ENCODE results near the gene PRAMEF8.
"Not testable (repeated sequence)": the region's sequence is repeated elsewhere in the genome, so short reads cannot be mapped to it uniquely, and the experiment has no call there.

PRAMEF8 gene

DNA sequence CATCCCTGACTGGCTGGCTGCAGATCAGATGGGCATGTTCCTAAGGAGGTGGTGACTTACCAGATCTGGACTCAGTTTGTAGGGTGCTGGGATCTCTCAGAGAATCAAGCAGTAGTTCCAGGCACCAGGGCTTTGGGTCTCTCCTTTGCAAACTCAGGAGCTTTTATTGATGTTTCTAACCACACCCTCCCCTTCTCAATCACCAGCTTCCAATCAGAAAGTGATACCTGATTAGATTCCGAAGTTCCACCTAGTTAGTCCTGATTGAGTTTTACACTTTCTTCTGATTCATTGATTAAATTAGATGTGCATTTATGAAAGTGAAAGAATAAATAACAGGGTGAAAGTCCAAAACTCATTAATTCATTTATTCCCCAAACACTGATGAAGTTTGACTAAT, at the start of gene PRAMEF8:
Gene PRAMEF8 (minus strand): TSS at position 101 of the 400 bp plus-strand sequence. CDS start 1,046 bp downstream, outside the sequence.
- DNase-seq, result not testable (repeated sequence)

GRCh38 chr1:13315281-13315680, 30.3 kb upstream of the PRAMEF8 start, which contains the start of gene PRAMEF15:
Gene PRAMEF15 (plus strand): TSS chr1:13315581. CDS start chr1:13318408, 2,827 bp downstream.
- DNase-seq, result not testable (repeated sequence)

GRCh38 chr1:13303239-13303638, 18.3 kb upstream of the PRAMEF8 start, which contains the start of gene PRAMEF33:
Gene PRAMEF33 (plus strand): TSS chr1:13303539. CDS start chr1:13305955, 2,416 bp downstream.
- DNase-seq, result not testable (repeated sequence)

- not testable (repeated sequence) for DNase-seq
Observed at GRCh38 chr1:13302197-13302596, 17.3 kb upstream of the PRAMEF8 start.

- not testable (repeated sequence) for DNase-seq
Observed at GRCh38 chr1:13298699-13299098, 13.8 kb upstream of the PRAMEF8 start.

- DNase-seq, result not testable (repeated sequence)
Observed at GRCh38 chr1:13297216-13297931, 12.4 kb upstream of the PRAMEF8 start.

GRCh38 chr1:13289030-13289429, 4.1 kb upstream of the PRAMEF8 start:
- DNase-seq, result not testable (repeated sequence)

DNA sequence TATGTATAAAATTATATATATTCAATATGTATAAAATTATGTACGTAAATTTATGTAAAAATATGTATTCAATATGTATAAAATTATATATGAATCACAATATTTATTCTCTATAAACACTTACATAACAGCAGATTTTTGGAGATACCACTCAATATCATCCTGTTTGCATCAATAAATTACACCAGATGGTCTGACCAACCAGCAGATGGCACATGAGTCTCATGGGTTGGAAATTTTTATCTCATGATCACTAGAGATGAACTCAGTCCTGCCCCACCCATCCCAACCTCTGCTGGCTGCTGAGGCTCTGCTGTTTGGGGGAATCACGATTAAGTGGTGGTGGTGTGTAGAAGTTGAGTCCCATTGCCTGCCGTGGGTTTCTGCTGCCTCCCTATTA, 5.3 kb downstream of the PRAMEF8 start:
- not testable (repeated sequence) for DNase-seq

GRCh38 chr1:13277016-13277415, 7.9 kb downstream of the PRAMEF8 start:
- not testable (repeated sequence) for DNase-seq

GRCh38 chr1:13265124-13265523, 19.8 kb downstream of the PRAMEF8 start:
- DNase-seq, result not testable (repeated sequence)

DNA sequence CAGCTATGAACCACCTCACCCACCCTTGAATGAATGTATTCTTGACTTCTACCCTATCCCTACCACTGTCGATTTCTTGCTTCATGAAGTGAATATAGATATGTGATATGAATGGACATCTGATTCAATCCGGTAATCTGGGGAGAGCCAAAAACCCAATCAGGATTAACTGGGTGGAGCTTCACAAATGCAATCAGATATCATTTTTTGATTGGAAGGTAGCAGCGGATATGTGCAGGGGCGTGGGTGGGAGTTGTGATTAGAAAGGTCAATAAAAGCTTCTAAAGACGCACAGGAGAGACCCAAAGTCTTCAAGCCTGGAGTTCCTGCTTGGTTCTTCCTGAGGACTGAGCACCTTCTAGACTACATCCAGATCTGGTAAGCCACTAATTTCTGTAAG, 31.0 kb downstream of the PRAMEF8 start, which contains the start of gene PRAMEF5:
Gene PRAMEF5 (plus strand): TSS at position 301 of the 400 bp plus-strand sequence. CDS start 5,071 bp downstream, outside the sequence.
- DNase-seq, result not testable (repeated sequence)

DNA sequence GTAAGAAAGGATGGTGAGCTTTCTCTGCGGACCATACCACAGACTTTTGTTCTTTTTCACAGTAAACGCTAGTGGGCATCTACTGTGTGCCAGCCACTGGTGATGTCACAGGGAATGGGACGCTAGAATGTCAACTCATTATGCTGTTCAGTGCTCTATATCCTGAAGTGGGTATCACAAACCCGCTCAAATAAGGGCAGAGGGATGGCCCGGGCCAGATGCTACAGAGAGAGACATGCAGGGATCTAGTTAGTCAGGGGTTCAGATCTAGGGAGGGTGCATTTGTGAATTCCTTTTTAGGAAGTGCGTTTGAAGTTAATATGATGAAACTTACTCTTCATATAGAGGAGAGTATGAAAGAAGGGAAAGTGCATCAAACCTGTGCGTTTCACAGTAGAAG, 37.8 kb downstream of the PRAMEF8 start:
- DNase-seq, result not testable (repeated sequence)

DNA sequence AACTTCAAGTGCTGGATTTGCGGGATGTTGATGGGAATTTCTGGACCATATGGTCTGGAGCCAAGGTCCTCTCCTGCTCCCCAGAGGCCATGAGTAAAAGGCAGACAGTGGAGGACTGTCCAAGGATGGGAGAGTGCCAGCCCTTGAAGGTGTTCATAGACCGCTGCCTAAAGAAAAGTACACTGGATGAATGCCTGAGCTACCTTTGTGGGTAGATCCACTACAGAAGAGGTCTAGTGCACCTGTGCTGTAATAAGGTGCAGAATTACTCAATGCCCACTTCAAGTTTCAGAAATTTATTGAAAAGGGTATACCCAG, 38.4 kb downstream of the PRAMEF8 start:
- not testable (repeated sequence) for DNase-seq

- not testable (repeated sequence) for DNase-seq
Observed at GRCh38 chr1:13245841-13246553, 38.9 kb downstream of the PRAMEF8 start.

DNA sequence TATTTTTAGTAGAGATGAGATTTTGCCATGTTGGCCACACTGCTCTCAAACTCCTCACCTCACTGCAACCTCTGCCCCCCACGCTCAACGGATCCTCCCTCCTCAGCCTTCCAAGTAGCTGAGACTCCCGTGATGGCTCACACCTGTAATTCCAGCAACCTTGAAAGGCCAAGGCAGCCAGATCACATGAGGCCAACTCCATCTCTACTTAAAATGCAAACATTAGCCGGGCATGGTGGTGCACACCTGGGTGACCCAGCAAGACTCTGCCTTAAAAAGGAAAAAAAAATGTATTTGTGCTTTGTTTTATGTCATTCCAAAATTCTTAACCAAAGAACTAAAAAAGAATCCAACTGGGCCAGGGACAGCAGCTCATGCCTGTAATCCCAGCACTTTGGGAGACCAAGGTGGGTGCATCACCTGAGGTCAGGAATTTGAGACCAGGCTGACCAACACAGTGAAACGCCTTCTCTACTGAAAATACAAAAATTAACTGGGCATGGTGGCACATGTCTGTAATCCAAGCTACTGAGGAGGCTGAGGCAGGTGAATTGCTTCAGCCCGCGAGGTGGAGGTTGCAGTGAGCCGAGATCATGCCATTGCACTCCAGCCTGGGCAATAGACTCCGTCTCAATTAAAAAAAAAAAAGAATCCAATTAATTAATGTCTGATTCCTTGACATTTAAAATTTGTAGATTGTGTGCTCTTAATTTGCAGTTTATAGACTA, 41.2 kb downstream of the PRAMEF8 start:
- not testable (repeated sequence) for DNase-seq

DNA sequence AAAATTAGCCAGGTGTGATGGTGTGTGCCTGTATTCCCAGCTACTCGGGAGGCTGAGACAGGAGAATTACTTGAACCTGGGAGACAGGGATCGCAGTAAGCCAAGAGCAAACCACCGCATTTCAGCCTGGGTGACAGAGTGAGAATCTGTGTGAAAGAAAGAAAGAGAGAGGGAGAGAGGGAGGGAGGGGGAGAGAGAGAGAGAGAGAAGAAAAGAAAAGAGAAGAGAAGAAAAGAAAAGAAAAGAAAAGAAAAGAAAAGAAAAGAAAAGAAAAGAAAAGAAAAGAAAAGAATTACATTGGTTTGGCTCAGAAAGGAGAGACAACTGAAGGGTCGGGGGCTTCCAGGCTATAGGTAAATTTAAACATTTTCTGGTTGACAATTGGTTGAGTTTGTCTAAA, 45.3 kb downstream of the PRAMEF8 start:
- not testable (repeated sequence) for DNase-seq

- DNase-seq, result not testable (repeated sequence)
Observed at GRCh38 chr1:13237572-13237971, 47.4 kb downstream of the PRAMEF8 start.

GRCh38 chr1:13234057-13234456, 50.9 kb downstream of the PRAMEF8 start:
- not testable (repeated sequence) for DNase-seq

GRCh38 chr1:13232056-13232455, 52.9 kb downstream of the PRAMEF8 start:
- not testable (repeated sequence) for DNase-seq
